Activated CD8-positive, alpha-beta T cell treated with anti-CD3 and anti-CD28 coated beads, Interleukin-2, amount 10 ng/mL, durations not matched to agents 7 days and 5 days (primary cell): ENCODE measurements around the gene BRPF3. TPM values are rescaled to one million over a fixed set of nuclear protein-coding genes. Genes with fewer than 3 reads are reported as not detected.
A peak's percentile ranks its signal among the peaks of the same experiment; 100 is the strongest.

ENCODE experiments used
- ATAC-seq: fragments of 150-1000 bp; cut with Tn5 transposase; one replicate; pipeline ENCODE4 v1.10.0; 2021; ENCODE audit warnings: moderate library complexity
- CTCF ChIA-PET: fragments of 350-600 bp; sonication (Branson Sonifier 250); formaldehyde crosslinking; loops from one replicate; lab custom pipeline; 2021; ENCODE audit warnings: antibody characterized with exemption; lab: Charles Lee
- POLR2A ChIA-PET: fragments of 350-600 bp; sonication (Branson Sonifier 250); formaldehyde crosslinking; loops from one replicate; lab custom pipeline; 2021; ENCODE audit warnings: antibody characterized with exemption; lab: Charles Lee
- DNase-seq: peaks from one replicate; pipeline ENCODE4 v3.0.0-alpha.2; 2020
- H3K27ac Mint-ChIP-seq: one replicate; pipeline ENCODE4 v1.8.0; 2021; ENCODE audit warnings: mild to moderate bottlenecking, mixed read lengths
- H3K27me3 Mint-ChIP-seq: one replicate; pipeline ENCODE4 v1.8.0; 2021; ENCODE audit warnings: low read depth, mixed read lengths
- H3K36me3 Mint-ChIP-seq: one replicate; pipeline ENCODE4 v1.8.0; 2021; ENCODE audit warnings: low read depth, mixed read lengths
- H3K4me1 Mint-ChIP-seq: one replicate; pipeline ENCODE4 v1.8.0; 2021; ENCODE audit warnings: low read depth, mixed read lengths
- H3K4me3 Mint-ChIP-seq: one replicate; pipeline ENCODE4 v1.8.0; 2021; ENCODE audit warnings: mild to moderate bottlenecking, mixed read lengths
- H3K9me3 Mint-ChIP-seq: one replicate; pipeline ENCODE4 v1.8.0; 2022; ENCODE audit warnings: mixed read lengths; ENCODE audit not compliant: insufficient read depth
- total RNA-seq, 2 experiments: library from RNA; stranded (reverse); gene quantifications; one replicate each; pipeline ENCODE4 v1.2.3, GENCODE V29; 2021

Gene BRPF3
- 10 to 100 TPM; 17.5 to 19.4 TPM for total RNA-seq

- ChIA-PET POLR2A (interaction anchor here (0.9 to 2.9 kb wide), 3 partner anchors 9 to 168 kb away, joined by 3 to 17 read pairs (median 15); partner anchors contain the start of gene MAPK14), CTCF (interaction anchor here (0.9 to 2.2 kb wide), 5 partner anchors 57 to 168 kb away, joined by 3 to 15 read pairs (median 6); partner anchors contain the start of gene MAPK14)
- peak within 1 kb of the TSS; percentile 94 for H3K27ac Mint-ChIP-seq
- peak; percentile 70 for ATAC-seq
- peaks cover 2% of the 10 kb centered on the region for H3K27me3 Mint-ChIP-seq
- peaks cover 29% of the 10 kb centered on the region for H3K36me3 Mint-ChIP-seq
- DNase-seq = peak; percentile 76
- H3K4me3 Mint-ChIP-seq = peak within 1 kb of the TSS; percentile 84
- no peaks in the 10 kb centered on the region for H3K9me3 Mint-ChIP-seq
- peaks cover 39% of the 10 kb centered on the region for H3K4me1 Mint-ChIP-seq
Observed at GRCh38 chr6:36196113-36196879, at the start of gene BRPF3. BRPF3 (plus strand) TSS chr6:36196744; CDS start chr6:36200323, 3,579 bp downstream.

GRCh38 chr6:36147294-36147693 lies 49.2 kb upstream of the BRPF3 start:
- DNase-seq = no peak
- Mint-ChIP-seq H3K36me3 (peaks cover 5% of the 10 kb centered on the region), H3K9me3 (peaks cover 16% of the 10 kb centered on the region), H3K27me3 (no peaks in the 10 kb centered on the region), H3K27ac (peak overlapping the region; percentile 56), H3K4me1 (peaks cover 21% of the 10 kb centered on the region), H3K4me3 (no peak overlapping the region)
- no peak for ATAC-seq
- ChIA-PET CTCF (interaction anchor here (1.5 kb wide), 1 partner anchor 26 kb away, joined by 3 read pairs; no protein-coding TSS in a partner anchor), POLR2A (no interaction called here)

DNA sequence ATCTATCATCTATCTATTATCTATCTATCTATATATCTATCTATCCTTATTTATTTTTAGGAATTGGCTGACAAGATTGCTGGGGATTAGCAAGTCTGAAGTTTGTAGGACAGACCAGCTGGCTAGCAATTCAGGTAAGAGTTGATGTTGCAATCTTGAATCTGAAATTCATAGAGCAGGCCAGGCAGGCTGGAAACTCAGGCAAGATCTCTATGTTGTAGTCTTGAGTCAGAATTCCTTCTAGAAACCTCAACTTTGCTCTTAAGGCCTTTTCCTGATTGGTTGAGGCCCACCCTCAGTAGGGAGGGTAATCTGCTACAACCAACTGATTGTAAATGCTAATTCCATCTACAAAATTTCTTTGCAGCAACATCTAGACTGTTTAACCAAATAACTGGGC lies 47.1 kb upstream of the BRPF3 start:
- H3K36me3 Mint-ChIP-seq = peaks cover 3% of the 10 kb centered on the region
- H3K9me3 Mint-ChIP-seq = peaks cover 16% of the 10 kb centered on the region
- DNase-seq (no peak), ATAC-seq (no peak)
- CTCF ChIA-PET = interaction anchor here (0.9 kb wide), 1 partner anchor 10 kb away, joined by 3 read pairs; no protein-coding TSS in a partner anchor
- peaks cover 20% of the 10 kb centered on the region for H3K4me1 Mint-ChIP-seq
- no peak overlapping the region for H3K4me3 Mint-ChIP-seq
- POLR2A ChIA-PET = no interaction called here
- H3K27ac Mint-ChIP-seq = no peak overlapping the region
- no peaks in the 10 kb centered on the region for H3K27me3 Mint-ChIP-seq

DNA sequence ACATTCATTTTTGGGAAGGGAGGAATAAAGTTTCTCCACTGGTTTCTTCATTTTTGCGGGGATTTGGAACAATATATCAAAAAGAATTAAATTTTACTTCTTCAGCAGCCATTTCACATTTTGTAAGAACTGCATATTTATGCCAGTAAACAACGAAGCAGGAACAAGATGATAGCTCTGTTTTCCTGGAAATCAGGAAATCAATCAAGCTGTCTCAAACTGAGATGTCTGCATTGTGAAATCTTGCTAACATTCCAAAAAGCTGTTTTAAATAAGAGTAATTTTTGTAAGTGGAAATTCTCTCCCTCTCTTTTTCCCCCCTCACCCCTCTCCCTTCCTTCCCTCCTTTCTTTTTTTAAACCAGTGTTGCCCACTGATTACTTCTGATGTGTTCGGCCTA lies 46.3 kb upstream of the BRPF3 start:
- H3K27ac Mint-ChIP-seq = peak overlapping the region; percentile 21
- POLR2A ChIA-PET = no interaction called here
- DNase-seq (no peak), ATAC-seq (no peak)
- peaks cover 3% of the 10 kb centered on the region for H3K36me3 Mint-ChIP-seq
- CTCF ChIA-PET = interaction anchor here (0.6 to 0.9 kb wide), 3 partner anchors 11 to 152 kb away, joined by 3 read pairs; no protein-coding TSS in a partner anchor
- H3K4me3 Mint-ChIP-seq = no peak overlapping the region
- peaks cover 20% of the 10 kb centered on the region for H3K4me1 Mint-ChIP-seq
- no peaks in the 10 kb centered on the region for H3K27me3 Mint-ChIP-seq
- H3K9me3 Mint-ChIP-seq = peaks cover 17% of the 10 kb centered on the region

DNA sequence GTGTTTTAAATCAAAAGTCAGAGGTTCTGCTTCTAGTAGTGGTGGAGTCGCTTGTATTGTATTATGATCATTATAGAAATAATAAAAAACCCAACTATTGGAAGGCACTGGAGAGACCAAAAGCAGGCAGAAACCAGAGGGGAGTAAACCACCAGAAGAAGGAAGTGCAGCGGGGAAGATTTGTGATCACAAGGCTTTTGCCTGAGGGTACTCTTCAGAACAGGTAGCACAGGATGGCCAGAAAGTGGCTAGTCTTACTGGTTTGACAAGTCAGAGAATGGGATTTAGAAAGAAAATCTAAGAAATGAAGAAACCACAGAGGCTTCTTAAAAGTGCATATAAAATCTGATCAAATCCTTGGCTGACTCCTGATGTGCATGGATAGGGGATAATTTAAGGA lies 42.3 kb upstream of the BRPF3 start:
- Mint-ChIP-seq H3K9me3 (peaks cover 10% of the 10 kb centered on the region), H3K27me3 (no peaks in the 10 kb centered on the region), H3K27ac (no peak overlapping the region), H3K4me1 (peaks cover 9% of the 10 kb centered on the region), H3K4me3 (no peak overlapping the region), H3K36me3 (peaks cover 4% of the 10 kb centered on the region)
- DNase-seq (peak; percentile 7), ATAC-seq (no peak)
- CTCF ChIA-PET = no interaction called here
- POLR2A ChIA-PET = no interaction called here

DNA sequence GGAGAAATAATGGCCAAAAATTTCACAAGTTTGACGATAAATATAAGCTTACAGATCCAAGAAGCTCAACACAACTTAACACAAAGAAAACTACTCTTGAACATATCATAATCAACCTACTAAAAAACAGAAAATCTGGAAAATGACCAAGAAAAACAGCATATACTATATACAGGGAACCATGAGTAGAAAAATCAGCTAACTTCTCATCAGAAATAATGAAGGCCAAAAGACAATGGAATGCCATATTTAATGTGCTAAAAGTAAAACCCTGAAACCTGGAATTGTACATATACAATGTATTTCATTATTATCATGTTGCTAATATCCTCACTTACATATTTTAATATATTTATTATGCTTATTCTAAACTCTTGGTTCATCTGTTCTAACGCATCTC lies 40.9 kb upstream of the BRPF3 start:
- Mint-ChIP-seq H3K9me3 (peaks cover 10% of the 10 kb centered on the region), H3K4me3 (no peak overlapping the region), H3K27me3 (no peaks in the 10 kb centered on the region), H3K4me1 (peaks cover under 1% of the 10 kb centered on the region), H3K27ac (no peak overlapping the region), H3K36me3 (peaks cover 10% of the 10 kb centered on the region)
- DNase-seq (no peak), ATAC-seq (no peak)
- ChIA-PET CTCF (interaction anchor here (1.0 to 1.1 kb wide), 2 partner anchors 29 to 147 kb away, joined by 3 read pairs; no protein-coding TSS in a partner anchor), POLR2A (no interaction called here)

DNA sequence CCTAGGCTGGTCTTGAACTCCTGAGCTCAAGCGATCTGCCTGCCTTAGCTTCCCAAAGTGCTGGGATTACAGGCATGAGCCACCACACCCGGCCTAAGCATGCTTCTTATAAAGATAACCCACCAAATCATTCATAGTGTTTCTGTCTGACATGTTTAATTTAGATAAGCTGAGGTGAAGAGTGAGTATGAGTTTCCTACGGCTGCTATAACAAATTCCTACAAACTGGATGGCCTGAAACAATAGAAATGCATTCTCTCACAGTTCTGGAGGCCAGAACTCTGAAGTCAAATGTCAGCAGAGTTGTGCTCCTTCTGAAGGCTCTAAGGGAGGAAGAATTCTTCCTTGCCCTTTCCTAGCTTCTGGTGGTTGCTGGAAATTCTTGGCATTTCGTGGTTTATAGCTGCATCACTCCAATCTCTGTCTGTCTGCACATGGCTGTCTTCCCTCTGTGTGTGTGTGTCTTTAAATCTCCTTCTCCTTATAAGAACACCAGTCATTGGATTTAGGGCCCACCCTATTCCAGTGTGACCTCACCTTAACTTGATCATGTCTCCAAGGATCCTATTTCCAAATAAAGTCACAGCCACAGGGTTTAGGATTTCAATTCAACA lies 36.3 kb upstream of the BRPF3 start:
- no peaks in the 10 kb centered on the region for H3K4me1 Mint-ChIP-seq
- CTCF ChIA-PET = no interaction called here
- DNase-seq = peak; percentile 9
- H3K4me3 Mint-ChIP-seq = no peak overlapping the region
- H3K36me3 Mint-ChIP-seq = peaks cover 10% of the 10 kb centered on the region
- no peaks in the 10 kb centered on the region for H3K27me3 Mint-ChIP-seq
- no peak overlapping the region for H3K27ac Mint-ChIP-seq
- no peak for ATAC-seq
- peaks cover 10% of the 10 kb centered on the region for H3K9me3 Mint-ChIP-seq
- POLR2A ChIA-PET = no interaction called here

- Mint-ChIP-seq H3K27me3 (no peaks in the 10 kb centered on the region), H3K27ac (peak overlapping the region; percentile 74), H3K4me1 (peaks cover 25% of the 10 kb centered on the region), H3K9me3 (no peaks in the 10 kb centered on the region), H3K36me3 (peaks cover 5% of the 10 kb centered on the region), H3K4me3 (peak overlapping the region; percentile 3)
- ChIA-PET CTCF (interaction anchor here (0.8 to 1.3 kb wide), 3 partner anchors 20 to 38 kb away, joined by 3 to 4 read pairs (median 3); no protein-coding TSS in a partner anchor), POLR2A (no interaction called here)
- ATAC-seq (peak; percentile 53), DNase-seq (no peak)
Observed at GRCh38 chr6:36169023-36170007, 27.2 kb upstream of the BRPF3 start.

DNA sequence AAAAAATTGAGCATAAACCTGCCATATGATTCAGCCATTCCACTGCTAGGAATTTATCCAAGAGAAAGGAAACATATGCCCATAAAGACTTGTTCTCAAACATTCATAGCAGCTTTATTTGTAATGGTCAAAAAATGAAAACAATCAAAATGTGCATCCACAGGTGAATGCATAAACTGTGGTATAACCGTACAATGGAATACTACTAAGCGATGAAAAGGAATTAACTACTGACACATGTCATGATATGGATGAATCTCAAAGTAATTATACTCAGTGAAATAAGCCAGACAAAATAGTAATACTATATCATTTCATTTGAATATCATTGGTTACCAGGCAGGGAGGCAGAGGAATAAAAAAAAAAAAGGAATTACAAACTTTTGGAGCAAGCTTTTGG lies 25.8 kb upstream of the BRPF3 start:
- DNase-seq = no peak
- Mint-ChIP-seq H3K9me3 (no peaks in the 10 kb centered on the region), H3K27ac (no peak overlapping the region), H3K27me3 (no peaks in the 10 kb centered on the region), H3K4me3 (no peak overlapping the region), H3K4me1 (peaks cover 25% of the 10 kb centered on the region), H3K36me3 (peaks cover 8% of the 10 kb centered on the region)
- ChIA-PET CTCF (interaction anchor here (0.7 to 1.8 kb wide), 2 partner anchors 20 to 38 kb away, joined by 3 to 10 read pairs; no protein-coding TSS in a partner anchor), POLR2A (interaction anchor here (1.0 to 1.7 kb wide), 2 partner anchors 39 to 1282 kb away, joined by 3 to 10 read pairs; partner anchors contain the start of gene TAF11)
- no peak for ATAC-seq

DNA sequence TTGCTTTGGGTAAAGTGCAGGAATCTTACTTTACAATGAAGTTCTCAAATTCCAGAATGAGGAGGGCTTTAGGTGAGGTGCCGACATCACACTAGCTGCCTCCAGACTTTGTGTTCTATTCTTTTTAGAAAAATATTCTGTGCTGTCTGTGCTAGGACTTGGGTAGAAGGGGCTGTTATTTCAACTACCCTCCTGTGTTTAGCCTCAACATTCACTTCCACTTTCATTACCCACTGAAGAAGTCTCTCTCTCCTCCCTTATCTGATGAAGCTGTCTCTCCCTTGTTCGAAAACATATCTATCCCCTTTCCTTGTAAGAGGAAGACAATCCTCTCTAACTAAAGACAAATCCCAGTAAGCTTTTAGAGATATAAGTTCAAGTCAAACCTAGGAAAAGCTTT lies 25.0 kb upstream of the BRPF3 start:
- ATAC-seq = peak; percentile 86
- peaks cover 25% of the 10 kb centered on the region for H3K4me1 Mint-ChIP-seq
- no peak for DNase-seq
- POLR2A ChIA-PET = interaction anchor here (0.6 to 1.7 kb wide), 3 partner anchors 40 to 1283 kb away, joined by 3 to 10 read pairs (median 4); partner anchors contain the start of gene TAF11
- CTCF ChIA-PET = interaction anchor here (0.7 to 1.8 kb wide), 8 partner anchors 8 to 169 kb away, joined by 3 to 10 read pairs (median 4); no protein-coding TSS in a partner anchor
- H3K27me3 Mint-ChIP-seq = no peaks in the 10 kb centered on the region
- H3K4me3 Mint-ChIP-seq = no peak overlapping the region
- H3K9me3 Mint-ChIP-seq = peaks cover 1% of the 10 kb centered on the region
- peaks cover 8% of the 10 kb centered on the region for H3K36me3 Mint-ChIP-seq
- H3K27ac Mint-ChIP-seq = peak overlapping the region; percentile 21

DNA sequence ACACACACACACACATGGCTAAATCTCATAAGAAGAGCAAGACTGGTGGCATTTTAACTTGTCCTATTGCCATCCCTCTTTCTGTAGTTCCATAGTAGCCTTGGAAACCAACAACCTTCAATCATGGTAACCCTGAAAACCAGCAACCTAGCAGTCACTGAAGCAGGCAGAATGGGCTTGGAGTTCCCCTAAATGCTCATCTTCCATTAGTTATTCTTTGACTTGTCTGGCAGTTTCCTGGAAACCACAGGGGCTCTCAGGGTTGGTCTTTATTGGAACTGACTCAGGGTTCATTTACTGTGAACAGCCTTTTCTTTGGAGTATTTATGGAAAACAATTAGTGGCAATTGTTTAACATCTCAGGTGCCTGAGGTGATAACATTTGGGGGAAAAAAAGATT lies 19.4 kb upstream of the BRPF3 start:
- Mint-ChIP-seq H3K27ac (no peak overlapping the region), H3K27me3 (no peaks in the 10 kb centered on the region), H3K36me3 (peaks cover 24% of the 10 kb centered on the region), H3K9me3 (peaks cover 23% of the 10 kb centered on the region), H3K4me3 (no peak overlapping the region), H3K4me1 (peaks cover 8% of the 10 kb centered on the region)
- DNase-seq = no peak
- CTCF ChIA-PET = no interaction called here
- peak; percentile 23 for ATAC-seq
- POLR2A ChIA-PET = no interaction called here
